Gastroesophageal sphincter (tissue), 3 donors: ENCODE results near the gene GRHL1.
A peak's percentile ranks its signal among the peaks of the same experiment; 100 is the strongest.

Experiments
- EP300 ChIP-seq: sonication (generic); formaldehyde crosslinking; IDR thresholded peaks from one replicate; pipeline ENCODE4 v1.6.1; 2017; ENCODE audit warnings: antibody characterized with exemption, mild to moderate bottlenecking
- POLR2A ChIP-seq, 2 donors: fragments of 450-650 bp; IDR thresholded peaks; one replicate each; pipeline ENCODE4 v1.6.1; 2017; ENCODE audit warnings: antibody characterized with exemption in 2 of 2, mild to moderate bottlenecking in 2 of 2, moderate library complexity in 1 of 2
- TF ChIP-seq, protein P1 (sequence below), 4 experiments: fragments of 200-600 bp in 2 of 4; fragments of 450-650 bp in 2 of 4; sonication (generic) in 1 of 4; IDR thresholded peaks; one replicate each; pipeline ENCODE4 v1.5.1; 2017 to 2019; ENCODE audit warnings: antibody characterized with exemption in 4 of 4, mild to moderate bottlenecking in 2 of 4, moderate library complexity in 2 of 4

DNA sequence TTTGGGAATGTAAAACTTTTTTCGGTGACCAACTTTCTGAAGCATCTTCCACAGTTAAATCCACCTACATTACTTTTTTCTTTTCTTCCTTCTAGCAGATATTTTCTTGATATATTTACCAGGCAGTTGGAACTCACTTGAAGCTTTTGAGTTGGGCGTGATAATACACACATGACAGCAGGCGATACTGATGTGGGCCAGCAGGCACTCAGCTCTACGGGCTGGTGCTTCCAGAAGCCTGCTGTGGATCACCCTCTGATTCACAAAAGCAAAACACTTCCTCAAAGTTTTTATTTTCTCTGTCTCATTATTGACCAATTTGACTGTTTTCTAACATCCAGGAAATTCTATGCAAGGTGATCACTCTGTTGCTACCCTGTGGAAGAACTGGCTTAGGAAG, 22.9 kb downstream of the GRHL1 start:
- TF ChIP-seq, protein P1, sequence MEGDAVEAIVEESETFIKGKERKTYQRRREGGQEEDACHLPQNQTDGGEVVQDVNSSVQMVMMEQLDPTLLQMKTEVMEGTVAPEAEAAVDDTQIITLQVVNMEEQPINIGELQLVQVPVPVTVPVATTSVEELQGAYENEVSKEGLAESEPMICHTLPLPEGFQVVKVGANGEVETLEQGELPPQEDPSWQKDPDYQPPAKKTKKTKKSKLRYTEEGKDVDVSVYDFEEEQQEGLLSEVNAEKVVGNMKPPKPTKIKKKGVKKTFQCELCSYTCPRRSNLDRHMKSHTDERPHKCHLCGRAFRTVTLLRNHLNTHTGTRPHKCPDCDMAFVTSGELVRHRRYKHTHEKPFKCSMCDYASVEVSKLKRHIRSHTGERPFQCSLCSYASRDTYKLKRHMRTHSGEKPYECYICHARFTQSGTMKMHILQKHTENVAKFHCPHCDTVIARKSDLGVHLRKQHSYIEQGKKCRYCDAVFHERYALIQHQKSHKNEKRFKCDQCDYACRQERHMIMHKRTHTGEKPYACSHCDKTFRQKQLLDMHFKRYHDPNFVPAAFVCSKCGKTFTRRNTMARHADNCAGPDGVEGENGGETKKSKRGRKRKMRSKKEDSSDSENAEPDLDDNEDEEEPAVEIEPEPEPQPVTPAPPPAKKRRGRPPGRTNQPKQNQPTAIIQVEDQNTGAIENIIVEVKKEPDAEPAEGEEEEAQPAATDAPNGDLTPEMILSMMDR (IDR thresholded peaks at IDR 0.05), result peak in 1 of 4 experiments; percentile 14
- TF ChIP-seq EP300 (no peak), POLR2A (IDR thresholded peaks at IDR 0.05) (no peak)
